Smooth muscle cell (in vitro differentiated cells): ENCODE results near the gene GPHA2. TPM values are rescaled to one million over a fixed set of nuclear protein-coding genes. Genes with fewer than 3 reads are reported as not detected.
"Not testable (repeated sequence)": the region's sequence is repeated elsewhere in the genome, so short reads cannot be mapped to it uniquely, and the experiment has no call there.

Experiments used
- DNase-seq: peaks from one replicate; lab custom pipeline; 2025; ENCODE audit not compliant: unreplicated experiment; lab: John Stamatoyannopoulos, UW
- H2AFZ ChIP-seq: fragments of 200-600 bp; sonication (generic); 2 replicates; pipeline ENCODE4 v1.6.0; 2016; ENCODE audit warnings: antibody characterized with exemption, low read depth, mild to moderate bottlenecking
- H3F3A ChIP-seq: fragments of 200-600 bp; sonication (generic); 2 replicates; pipeline ENCODE4 v1.6.0; 2017; ENCODE audit warnings: antibody characterized with exemption, low read depth
- H3K27ac ChIP-seq: fragments of 200-600 bp; sonication (generic); 2 replicates; pipeline ENCODE4 v1.5.1; 2016; ENCODE audit warnings: low read depth, mild to moderate bottlenecking
- H3K27me3 ChIP-seq: fragments of 200-600 bp; sonication (generic); 2 replicates; pipeline ENCODE4 v1.6.1; 2016; ENCODE audit warnings: low read depth, mild to moderate bottlenecking
- H3K36me3 ChIP-seq: fragments of 200-600 bp; sonication (generic); 2 replicates; pipeline ENCODE4 v1.5.1; 2016; ENCODE audit warnings: low read depth
- H3K4me1 ChIP-seq: fragments of 200-600 bp; sonication (generic); 2 replicates; pipeline ENCODE4 v1.5.1; 2016; ENCODE audit warnings: low read depth
- H3K4me2 ChIP-seq: fragments of 200-600 bp; sonication (generic); 2 replicates; pipeline ENCODE4 v1.6.0; 2016; ENCODE audit warnings: mild to moderate bottlenecking
- H3K4me3 ChIP-seq: fragments of 200-600 bp; sonication (generic); 2 replicates; pipeline ENCODE4 v1.5.1; 2016; ENCODE audit warnings: mild to moderate bottlenecking
- H3K79me2 ChIP-seq: fragments of 200-600 bp; sonication (generic); 2 replicates; pipeline ENCODE4 v1.6.0; 2016; ENCODE audit warnings: low read depth, mild to moderate bottlenecking
- H3K9ac ChIP-seq: fragments of 200-600 bp; sonication (generic); 2 replicates; pipeline ENCODE4 v1.6.0; 2016; ENCODE audit warnings: low read depth
- H3K9me3 ChIP-seq: fragments of 200-600 bp; sonication (generic); replicated peaks from 2 replicates; pipeline ENCODE4 v1.5.1; 2016; ENCODE audit warnings: low read depth
- H4K20me1 ChIP-seq: fragments of 200-600 bp; sonication (generic); 2 replicates; pipeline ENCODE4 v1.6.0; 2016; ENCODE audit warnings: low read depth
- CTCF ChIP-seq: fragments of 200-600 bp; sonication (generic); IDR thresholded peaks from 2 replicates; pipeline ENCODE4 v1.5.1; 2017; ENCODE audit warnings: borderline replicate concordance, mild to moderate bottlenecking, antibody characterized with exemption; ENCODE audit not compliant: insufficient read depth, poor library complexity, severe bottlenecking
- WGBS: methylation state at CpG from one replicate; pipeline ENCODE4 v1.1.7; 2016; ENCODE audit warnings: low lambda C conversion rate; 5-methylcytosine and 5-hydroxymethylcytosine counted together
- polyA plus RNA-seq: library from polyadenylated mRNA; unstranded; fragments of >200 nt; fragmentation: Nextera tagmentation; extraction: Ambion mirVana; gene quantifications from 2 replicates; pipeline ENCODE4 v1.2.1, GENCODE V29; 2016
- total RNA-seq: library from RNA; depleted of rRNA; stranded (reverse); fragments of >200 nt; gene quantifications from 2 replicates; pipeline ENCODE4 v1.2.3, GENCODE V29; 2014

The GPHA2 gene
- total RNA-seq (not detected in 2 replicates), polyA plus RNA-seq (0.40 TPM in 1 of 2 replicates, not detected in the other)

GRCh38 chr11:64935359-64936081 lies at the start of gene GPHA2:
GPHA2 (minus strand) TSS chr11:64935893; CDS start chr11:64935460, 433 bp downstream.
- Histone ChIP-seq H3K4me2 (no peak within 1 kb of the TSS), H3K36me3 (peaks cover 7% of the 10 kb centered on the region), H3K9ac (no peak within 1 kb of the TSS), H4K20me1 (no peaks in the 10 kb centered on the region), H3K4me1 (peaks cover 11% of the 10 kb centered on the region), H3F3A (no peaks in the 10 kb centered on the region), H2AFZ (no peak within 1 kb of the TSS), H3K27ac (no peak within 1 kb of the TSS), H3K27me3 (peaks cover 6% of the 10 kb centered on the region), H3K9me3 (no peaks in the 10 kb centered on the region), H3K79me2 (no peaks in the 10 kb centered on the region), H3K4me3 (no peak within 1 kb of the TSS)
- no peak for TF ChIP-seq CTCF
- WGBS: 43% methylated on average over 14 of the region's 14 CpGs
- no peak for DNase-seq

GRCh38 chr11:64983339-64983738 lies 47.6 kb upstream of the GPHA2 start:
- not testable (repeated sequence) for H3K4me1 ChIP-seq, H3K4me2 ChIP-seq, H3K27me3 ChIP-seq, H2AFZ ChIP-seq, H3K4me3 ChIP-seq, H3K36me3 ChIP-seq, H3K9ac ChIP-seq, H3K79me2 ChIP-seq, H3F3A ChIP-seq, H3K27ac ChIP-seq, DNase-seq, H4K20me1 ChIP-seq, H3K9me3 ChIP-seq
- 74% methylated on average over 5 of the region's 5 CpGs for WGBS

GRCh38 chr11:64976651-64977050 lies 41.0 kb upstream of the GPHA2 start:
- Histone ChIP-seq H3K4me2 (no peak overlapping the region), H3K79me2 (no peaks in the 10 kb centered on the region), H3K27ac (no peak overlapping the region), H3K9me3 (no peaks in the 10 kb centered on the region), H3K9ac (no peak overlapping the region), H2AFZ (no peak overlapping the region), H3K27me3 (no peaks in the 10 kb centered on the region), H3K36me3 (no peaks in the 10 kb centered on the region), H3K4me1 (no peaks in the 10 kb centered on the region), H3F3A (no peaks in the 10 kb centered on the region), H3K4me3 (no peak overlapping the region), H4K20me1 (no peaks in the 10 kb centered on the region)
- no peak for TF ChIP-seq CTCF
- no peak for DNase-seq
- WGBS: 71% methylated on average over 2 of the region's 2 CpGs

GRCh38 chr11:64974124-64974523 lies 38.4 kb upstream of the GPHA2 start:
- WGBS: 76% methylated on average over 5 of the region's 5 CpGs

More at GRCh38 chr11:64974124-64974523, 38.4 kb upstream of the GPHA2 start:
- peaks cover 3% of the 10 kb centered on the region for H3F3A ChIP-seq
- no peaks in the 10 kb centered on the region for H3K4me1 ChIP-seq
- DNase-seq: no peak
- H4K20me1 ChIP-seq: no peaks in the 10 kb centered on the region
- no peaks in the 10 kb centered on the region for H3K79me2 ChIP-seq
- no peak overlapping the region for H3K4me2 ChIP-seq
- TF ChIP-seq CTCF: no peak
- no peak overlapping the region for H2AFZ ChIP-seq
- no peak overlapping the region for H3K4me3 ChIP-seq
- no peak overlapping the region for H3K27ac ChIP-seq
- H3K9ac ChIP-seq: no peak overlapping the region
- no peaks in the 10 kb centered on the region for H3K9me3 ChIP-seq
- no peaks in the 10 kb centered on the region for H3K27me3 ChIP-seq
- H3K36me3 ChIP-seq: no peaks in the 10 kb centered on the region
